NCI-H2107 treated with DMSO at 0.1 percent for 48 hours (cell line): ENCODE data around the gene RENBP.

Experiments used
- DNase-seq: peaks from one replicate; lab custom pipeline; 2025; ENCODE audit not compliant: unreplicated experiment; lab: John Stamatoyannopoulos, UW

The RENBP gene

DNA sequence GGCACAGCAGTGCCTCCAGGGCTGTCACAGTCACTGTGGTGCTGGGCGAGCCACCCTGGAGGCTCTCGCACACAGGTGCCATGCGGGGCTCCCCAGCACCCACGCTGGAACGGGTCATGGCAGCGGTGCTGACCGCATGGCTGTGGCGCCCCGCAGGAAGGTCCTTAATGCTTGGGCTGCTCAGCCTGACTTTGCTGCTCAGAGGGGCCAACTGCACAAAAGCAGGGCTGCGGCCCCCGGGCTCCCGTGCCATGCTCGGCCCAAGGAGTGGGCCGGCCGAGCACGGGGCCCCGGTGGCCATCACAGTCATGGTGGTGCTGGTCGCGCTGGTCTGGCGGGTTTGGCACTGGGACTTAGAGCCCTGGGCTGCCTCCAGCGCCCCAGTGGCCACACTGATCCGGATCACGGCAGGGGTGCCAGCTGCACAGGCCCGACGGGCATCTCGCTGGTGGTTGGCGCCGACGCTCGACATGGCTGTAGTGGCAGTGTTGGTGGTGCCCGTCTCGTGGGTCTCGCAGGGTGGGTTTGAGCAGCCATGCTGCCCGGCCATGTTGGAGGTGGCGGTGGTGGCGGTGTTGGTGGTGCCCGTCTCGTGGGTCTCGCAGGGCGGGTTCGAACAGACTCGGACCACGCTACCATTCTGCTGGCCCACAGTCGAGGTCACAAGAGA is 10.2 kb upstream of the RENBP start:
- DNase-seq, result no peak

- DNase-seq, result no peak
These were observed 9.6 kb upstream of the RENBP start for GRCh38 chrX:153953892-153954557.

- DNase-seq, result no peak
These were observed 8.9 kb upstream of the RENBP start for GRCh38 chrX:153953342-153953830.

GRCh38 chrX:153952373-153953026 is 8.1 kb upstream of the RENBP start:
- no peak for DNase-seq

- no peak for DNase-seq
These were observed 7.4 kb upstream of the RENBP start for GRCh38 chrX:153951683-153952372.

- no peak for DNase-seq
These were observed 5.7 kb upstream of the RENBP start for GRCh38 chrX:153950127-153950526.

DNA sequence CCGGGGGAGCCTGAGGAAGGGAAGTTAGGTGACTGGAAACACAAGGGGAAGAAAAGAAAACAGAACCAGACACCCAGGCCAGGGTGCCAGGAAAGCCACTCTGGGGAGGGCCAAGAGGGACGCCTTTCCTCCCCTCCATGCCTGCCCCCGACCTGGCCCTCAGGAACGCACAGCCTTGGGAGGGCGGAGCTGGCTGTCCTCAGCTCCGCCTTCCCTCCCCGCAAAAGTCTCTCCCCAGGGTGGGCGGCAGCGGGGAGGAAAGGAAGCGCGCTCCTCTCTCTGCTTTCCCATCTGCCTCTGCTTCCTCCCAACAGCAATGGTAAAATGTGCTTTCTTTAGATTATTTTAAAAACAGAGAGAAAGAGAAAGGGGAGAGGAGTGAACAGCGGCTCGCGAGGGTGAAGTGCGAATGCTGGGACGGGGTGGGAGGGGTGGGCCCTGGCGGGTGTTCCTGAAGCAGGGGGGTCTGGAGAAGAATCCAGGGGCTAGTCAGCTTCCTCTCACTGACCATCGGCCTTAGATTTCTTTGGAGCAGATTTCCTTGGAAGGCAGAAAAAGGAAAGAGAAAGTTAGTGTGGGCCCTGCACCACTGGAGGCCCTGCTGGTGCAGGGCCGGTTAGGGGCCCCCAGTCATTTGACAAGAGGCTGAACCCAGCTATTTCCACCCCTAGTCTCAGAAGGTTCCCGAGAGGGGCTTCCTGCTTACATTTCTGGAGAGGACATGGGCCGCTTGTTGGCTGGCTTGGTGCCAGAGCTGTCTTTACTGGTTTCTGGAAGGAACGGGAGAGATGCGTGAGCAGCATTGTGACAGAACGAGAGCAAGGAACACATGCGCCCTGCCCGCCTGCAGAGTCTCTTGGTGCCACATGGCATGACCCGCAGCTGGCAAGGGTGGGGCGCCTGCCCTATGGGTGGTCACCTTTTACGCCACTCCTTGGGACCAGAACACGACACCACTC is 4.7 kb upstream of the RENBP start:
- DNase-seq, result no peak

- DNase-seq, result no peak
These were observed 3.6 kb upstream of the RENBP start for GRCh38 chrX:153948002-153948466.

- peak; percentile 77 for DNase-seq
These were observed 2.7 kb upstream of the RENBP start for GRCh38 chrX:153947009-153947769.

DNA sequence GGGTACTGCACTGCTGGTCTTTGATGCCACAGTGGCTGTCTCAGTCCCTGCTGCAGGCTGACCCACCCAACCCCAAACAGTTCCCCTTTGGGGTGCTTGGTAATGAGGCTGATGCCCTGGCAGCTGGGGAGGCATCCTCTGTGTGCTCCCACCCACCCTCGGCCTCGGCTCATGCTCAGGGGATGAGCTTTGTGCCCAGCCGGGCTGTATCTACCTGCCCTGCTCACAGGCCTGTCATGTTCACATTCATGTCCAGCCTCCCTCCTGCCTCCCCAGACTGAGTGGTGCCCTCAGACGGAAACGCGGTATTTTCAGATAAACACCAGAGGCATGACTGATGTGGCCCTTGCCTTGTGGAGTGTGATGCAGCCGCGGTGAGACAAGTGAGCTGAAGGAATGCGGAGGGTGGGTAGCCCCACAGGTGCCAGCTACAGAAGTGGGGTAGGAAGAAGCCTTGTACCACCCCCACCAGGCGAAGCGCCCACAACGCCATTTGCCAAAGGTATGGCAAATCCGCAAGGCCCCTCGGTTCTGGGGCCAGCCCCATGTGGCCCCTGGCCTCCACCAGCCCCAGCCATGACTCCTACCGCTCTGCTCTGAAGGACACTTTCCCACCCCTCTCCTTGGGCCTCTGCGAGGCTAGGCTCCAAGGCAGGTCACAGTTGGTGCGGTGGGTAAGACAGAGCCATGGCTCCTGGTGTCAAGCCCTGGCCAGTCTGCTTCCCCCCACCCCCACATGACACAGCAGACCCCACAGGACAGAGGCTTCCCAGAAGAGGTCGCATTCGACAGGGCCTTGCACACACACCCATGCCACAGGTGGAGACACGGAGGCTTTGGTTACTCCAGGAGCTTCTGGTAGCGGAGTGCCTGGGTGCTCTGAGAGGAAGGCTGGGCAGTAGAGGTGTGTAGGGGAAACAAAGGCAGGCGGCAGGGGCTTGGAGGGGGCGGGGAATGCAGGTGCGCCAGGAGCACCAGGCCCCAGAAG is 1.8 kb upstream of the RENBP start:
- no peak for DNase-seq

- no peak for DNase-seq
These were observed 332 bp upstream of the RENBP start for GRCh38 chrX:153944800-153945150.

DNA sequence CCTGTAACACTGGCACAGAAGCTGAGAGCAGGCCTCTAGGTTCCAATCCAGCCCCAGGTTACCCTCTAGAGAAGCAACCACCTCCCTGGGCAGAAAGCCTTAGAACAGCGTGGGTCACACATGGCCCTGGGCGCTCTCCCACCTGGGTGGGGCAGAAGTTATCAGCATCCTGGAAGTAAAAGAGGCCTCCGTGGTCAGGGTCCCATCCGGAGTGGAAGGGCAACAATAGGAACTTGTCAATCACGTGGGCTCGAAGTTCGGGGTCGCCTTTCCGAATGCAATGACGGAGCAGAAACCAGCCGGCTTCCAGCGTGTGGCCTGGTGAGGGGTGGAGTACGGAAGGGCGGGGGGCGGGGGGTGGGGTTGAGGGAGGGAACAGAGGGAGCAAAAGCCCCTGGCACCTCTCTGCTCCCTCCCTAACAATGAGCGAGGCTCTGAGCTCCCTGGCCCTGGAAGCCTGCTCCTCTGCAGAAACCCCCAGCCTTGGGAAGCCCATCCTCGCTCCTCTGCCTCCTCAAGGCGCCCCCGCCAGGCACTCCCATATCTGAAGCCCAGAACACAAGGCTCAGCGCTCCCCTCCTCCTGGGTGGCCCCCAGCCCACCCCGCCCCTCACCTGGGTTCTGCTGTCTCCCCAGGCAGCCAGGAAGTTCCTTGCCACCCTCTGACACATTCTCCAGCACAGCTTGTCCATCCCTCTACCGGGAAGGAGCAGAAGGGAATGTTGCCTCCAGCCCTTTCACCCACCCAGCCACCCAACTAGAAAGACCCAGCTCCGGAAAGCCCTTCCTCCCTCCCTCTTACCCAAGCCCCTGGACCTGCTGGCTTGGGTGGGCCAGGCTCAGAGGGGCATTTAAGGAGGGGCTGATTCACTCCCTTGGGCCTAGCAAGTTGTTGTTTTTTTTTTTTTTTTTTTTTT is 2.8 kb downstream of the RENBP start:
- no peak for DNase-seq

GRCh38 chrX:153939573-153939972 is 4.9 kb downstream of the RENBP start:
- DNase-seq, result no peak

DNA sequence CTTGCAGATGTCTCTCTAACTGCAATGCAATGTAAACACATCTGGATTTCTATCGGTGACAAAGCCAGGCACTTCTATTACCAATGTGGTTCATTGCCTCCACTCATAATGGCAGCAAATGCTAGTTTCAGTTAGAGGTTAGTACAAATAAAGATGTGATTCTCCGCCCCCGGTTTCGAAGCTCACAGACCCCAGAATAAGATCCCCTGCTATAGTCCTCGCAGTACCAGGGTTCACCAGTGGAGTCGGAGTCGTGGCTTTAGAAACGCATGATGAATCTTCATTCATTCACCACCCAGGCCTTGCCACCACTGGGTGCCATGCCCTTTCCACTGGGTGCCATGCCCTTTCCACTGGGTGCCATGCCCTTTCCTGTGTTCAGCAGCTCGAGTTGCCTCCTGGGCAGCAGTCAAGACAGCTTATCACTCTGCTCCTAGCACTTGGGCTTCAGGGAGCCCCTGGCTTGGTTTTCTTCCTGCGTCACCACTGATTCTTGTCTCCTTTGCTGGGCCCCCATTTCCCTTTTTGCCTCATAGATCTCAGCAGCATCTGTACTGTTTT is 6.1 kb downstream of the RENBP start:
- DNase-seq, result no peak

GRCh38 chrX:153937056-153937455 is 7.4 kb downstream of the RENBP start:
- DNase-seq, result no peak

DNA sequence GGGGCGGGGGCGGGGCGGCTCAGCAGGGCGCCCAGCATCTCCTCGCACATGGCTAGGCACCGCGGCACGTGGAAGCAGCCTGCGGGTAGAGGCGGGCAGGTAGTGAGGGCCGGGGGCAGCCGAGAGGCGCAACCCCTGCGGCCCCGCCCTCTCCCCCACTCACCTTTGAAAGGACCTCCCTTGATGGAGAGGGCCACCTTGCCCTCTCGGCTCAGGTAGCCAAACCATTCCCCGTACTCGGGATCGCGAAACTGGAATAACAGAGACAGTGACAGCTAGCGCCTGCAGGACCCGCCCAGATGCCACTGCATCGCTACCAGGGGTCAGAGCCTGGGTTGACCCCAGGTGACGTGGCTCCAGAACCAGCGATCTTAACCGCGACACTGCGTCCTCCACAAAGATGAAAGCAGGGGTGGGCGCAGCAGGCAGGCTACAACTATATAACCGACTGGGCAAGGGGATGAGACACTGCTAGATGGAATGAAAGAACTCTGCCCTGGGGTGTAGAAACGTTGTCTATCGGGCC is 9.1 kb downstream of the RENBP start:
- peak; percentile 22 for DNase-seq

- DNase-seq, result peak; percentile 29
These were observed 9.6 kb downstream of the RENBP start, which contains the start of gene NAA10 for GRCh38 chrX:153934762-153935325. TSS of gene NAA10 (minus strand) at chrX:153935037. CDS start at chrX:153934904, 133 bp downstream.
